Measurements from ENCODE around the gene MAST2. TPM values are rescaled to one million over a fixed set of nuclear protein-coding genes. Genes with fewer than 3 reads are reported as not detected.
"Not testable (repeated sequence)": the region's sequence is repeated elsewhere in the genome, so short reads cannot be mapped to it uniquely, and the experiment has no call there.

Gene MAST2
- polyA plus RNA-seq, 4 donors: 30.0 to 67.3 (median 38.3) TPM

DNA sequence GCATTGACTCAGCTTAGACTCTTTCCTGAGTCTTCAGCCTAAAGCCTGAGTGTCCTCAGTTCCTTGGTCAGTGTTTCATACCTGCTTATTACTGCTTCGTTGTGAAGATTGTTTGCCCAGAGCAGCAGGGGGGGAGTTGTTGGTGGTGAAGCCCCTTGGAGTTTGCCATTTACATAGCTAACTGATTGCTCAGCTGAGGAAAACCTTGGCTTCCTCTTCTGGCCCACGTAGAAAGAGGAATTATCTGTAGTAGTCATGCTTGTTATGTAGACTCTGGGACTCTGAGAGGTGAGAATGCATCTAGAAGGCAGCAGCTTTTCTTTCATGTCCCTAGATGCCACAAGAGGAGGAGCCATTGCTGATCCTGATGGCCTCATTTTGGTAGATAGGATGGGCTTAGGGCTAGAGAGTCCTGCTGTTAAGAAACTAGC lies 125.9 kb downstream of the MAST2 start:
- DNase-seq (ENCODE audit: low read depth in 4 of 4, low spot score in 3 of 4): no peak

DNA sequence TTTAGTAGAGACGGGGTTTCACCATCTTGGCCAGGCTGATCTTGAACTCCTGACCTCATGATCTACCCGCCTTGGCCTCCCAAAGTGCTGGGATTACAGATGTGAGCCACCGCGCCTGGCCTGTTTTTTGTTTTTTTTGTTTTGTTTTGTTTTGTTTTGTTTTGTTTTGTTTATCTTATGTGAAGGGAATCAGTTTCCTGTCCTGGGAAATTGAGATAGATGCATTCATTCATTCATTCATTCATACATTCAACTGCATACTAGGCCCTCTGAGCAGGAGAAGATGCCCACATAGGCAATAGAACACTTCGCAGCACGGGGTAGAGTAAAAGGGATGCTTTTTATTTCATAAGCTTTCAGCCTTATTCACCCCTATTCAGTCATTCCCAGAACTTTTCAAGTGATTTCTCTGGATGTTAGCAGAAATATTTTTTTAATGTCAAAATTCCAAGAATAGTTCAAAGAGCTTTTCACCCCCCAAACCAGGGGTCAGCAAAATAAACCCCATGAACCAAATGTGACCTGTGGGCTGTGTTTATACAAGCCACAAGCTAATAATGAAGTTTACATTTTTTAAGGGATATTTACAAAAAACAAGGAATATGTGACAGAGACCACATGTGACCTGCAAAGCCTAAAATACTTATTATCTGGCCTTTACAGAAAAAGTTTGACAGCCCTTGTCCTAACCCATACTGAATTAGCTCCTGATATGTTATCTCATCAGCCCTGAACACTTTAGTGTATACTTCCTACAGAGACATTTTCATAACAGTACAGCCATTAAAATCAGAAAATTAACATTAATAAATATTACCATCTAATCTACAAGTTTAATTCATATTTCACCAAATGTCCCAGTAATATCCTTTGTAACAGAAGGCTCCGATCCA lies 127.1 kb downstream of the MAST2 start:
- no peak for DNase-seq (ENCODE audit: low read depth in 4 of 4, low spot score in 3 of 4)

DNA sequence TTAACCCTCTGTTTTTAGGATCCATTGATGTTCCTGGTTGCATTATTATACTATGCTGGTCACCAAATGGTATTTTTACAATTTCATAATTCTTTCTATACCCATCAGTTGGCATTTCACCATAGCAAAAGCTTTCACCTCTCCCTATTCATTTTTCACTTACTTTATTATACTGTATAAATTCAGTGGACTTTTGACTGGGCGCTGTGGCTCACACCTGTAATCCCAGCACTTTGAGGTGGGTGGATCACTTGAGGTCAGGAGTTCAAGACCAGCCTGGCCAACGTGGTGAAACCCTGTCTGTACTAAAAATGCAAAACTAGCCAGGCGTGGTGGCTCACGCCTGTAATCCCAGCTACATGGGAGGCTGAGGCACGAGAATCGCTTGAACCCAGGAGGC lies 128.8 kb downstream of the MAST2 start:
- not testable (repeated sequence) for DNase-seq (ENCODE audit: low read depth in 4 of 4, low spot score in 3 of 4)

DNA sequence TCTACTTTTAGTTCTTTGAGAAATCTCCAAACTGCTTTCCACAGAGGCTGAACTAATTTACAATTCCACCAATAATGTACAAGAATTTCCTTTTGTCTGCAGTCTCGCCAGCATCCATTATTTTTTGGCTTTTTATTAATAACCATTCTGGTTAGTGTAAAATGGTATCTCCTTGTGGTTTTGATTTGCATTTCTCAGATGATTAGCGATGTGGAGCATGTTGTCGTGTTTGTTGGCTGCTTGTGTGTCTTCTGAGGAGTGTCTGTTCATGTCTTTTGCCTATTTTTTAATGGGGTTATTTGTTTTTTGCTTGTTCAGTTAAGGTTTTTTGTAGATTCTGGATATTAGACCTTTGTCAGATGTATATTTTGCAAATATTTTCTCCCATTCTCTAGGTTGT lies 131.5 kb downstream of the MAST2 start:
- no peak for DNase-seq (ENCODE audit: low read depth in 4 of 4, low spot score in 3 of 4)

GRCh38 chr1:45938029-45938428 lies 134.6 kb downstream of the MAST2 start:
- DNase-seq (ENCODE audit: low read depth in 4 of 4, low spot score in 3 of 4): no peak

DNA sequence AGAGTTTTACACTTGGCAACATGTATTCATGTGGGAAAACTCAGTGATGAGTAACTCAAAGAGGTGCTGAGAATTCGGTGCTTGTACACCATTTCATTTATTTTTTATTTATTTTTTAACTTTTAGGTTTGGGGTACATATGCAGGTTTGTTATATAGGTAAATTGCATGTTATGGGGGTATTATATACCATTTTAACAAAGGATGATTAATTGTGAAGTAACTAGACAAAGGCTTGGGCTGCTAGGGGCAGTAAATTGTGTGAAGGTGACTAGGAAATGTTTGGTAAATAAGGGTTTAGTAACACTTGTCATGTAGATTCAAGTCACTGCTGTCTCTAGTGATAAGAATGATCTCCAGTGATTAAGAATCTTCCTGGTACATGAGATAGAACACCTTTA lies 139.0 kb downstream of the MAST2 start:
- no peak for DNase-seq (ENCODE audit: low read depth in 4 of 4, low spot score in 3 of 4)

DNA sequence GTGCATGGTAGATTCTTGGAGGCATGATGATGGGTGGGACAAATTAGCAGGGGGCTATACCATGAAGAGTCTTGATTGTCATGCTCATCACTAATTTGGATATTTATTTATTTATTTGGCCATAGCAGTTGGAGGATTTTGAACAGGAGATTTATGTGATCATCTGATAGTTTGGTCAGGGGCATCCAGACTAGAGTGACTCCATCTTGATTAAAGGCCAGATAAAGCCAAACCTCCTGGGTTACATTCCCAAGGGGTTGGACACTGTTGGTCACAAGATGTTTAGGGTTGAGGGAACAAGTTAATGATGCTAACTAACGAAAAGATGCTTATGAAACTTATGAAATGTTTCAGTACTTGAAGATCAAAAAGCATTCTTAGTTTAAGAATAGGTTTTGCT lies 139.8 kb downstream of the MAST2 start:
- DNase-seq (ENCODE audit: low read depth in 4 of 4, low spot score in 3 of 4): no peak

DNA sequence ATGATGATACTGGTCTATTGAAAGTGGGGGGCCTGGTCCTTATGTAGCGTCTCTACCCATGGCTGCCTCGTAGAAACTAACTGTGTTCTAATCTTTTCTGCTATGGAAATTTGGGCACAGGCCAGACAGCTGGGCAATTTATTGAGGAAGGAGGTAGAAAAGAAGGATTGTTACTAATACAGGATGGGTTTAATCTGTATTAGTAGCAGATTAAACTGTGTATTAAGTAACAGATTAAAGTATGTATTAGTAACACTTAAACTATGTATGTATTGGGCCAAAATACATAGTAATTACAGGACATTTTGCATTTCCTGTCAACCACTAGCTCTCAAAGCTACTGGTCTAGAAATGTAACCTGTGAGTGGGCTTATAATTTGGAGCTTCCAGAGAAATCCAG lies 142.0 kb downstream of the MAST2 start:
- no peak for DNase-seq (ENCODE audit: low read depth in 4 of 4, low spot score in 3 of 4)

DNA sequence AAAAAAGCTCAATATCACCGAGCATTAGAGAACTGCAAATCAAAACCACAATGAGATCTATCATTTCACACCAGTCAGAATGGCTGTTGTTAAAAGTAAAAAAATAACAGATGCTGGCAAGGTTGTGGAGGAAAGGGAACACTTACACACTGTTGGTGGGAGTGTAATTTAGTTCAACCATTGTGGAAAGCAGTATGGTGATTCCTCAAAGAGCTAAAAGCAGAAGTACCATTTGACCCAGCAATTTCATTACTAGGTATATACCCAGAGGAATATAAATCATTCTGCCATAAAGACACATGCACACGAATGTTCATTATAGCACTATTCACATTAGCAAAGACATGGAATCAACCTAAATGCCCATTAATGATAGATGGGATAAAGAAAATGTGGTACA lies 146.1 kb downstream of the MAST2 start:
- not testable (repeated sequence) for DNase-seq (ENCODE audit: low read depth in 4 of 4, low spot score in 3 of 4)

GRCh38 chr1:45952072-45952471 lies 148.7 kb downstream of the MAST2 start:
- DNase-seq (ENCODE audit: low read depth in 4 of 4, low spot score in 3 of 4): no peak

- no peak for DNase-seq (ENCODE audit: low read depth in 4 of 4, low spot score in 3 of 4)
Observed at GRCh38 chr1:45953934-45954847, 150.8 kb downstream of the MAST2 start.

DNA sequence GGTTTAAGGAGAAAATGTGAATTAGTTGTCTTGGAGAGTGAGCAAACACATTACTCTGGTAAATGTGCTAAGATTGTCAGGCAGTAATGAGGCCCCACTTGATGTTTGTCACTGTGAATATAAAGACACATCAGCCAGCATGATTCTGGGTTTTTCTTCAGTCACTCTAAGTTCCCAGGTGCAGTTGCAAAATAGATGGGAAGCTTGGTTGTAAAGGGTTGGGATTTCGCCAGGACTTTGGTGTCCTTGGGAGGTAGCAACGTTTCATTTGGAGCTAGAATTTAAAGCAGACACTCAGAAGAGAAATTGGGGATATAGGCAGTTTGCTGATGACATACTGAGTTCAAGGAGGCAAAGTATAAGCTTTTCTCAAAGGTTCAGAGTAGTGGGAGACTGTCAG lies 154.3 kb downstream of the MAST2 start:
- DNase-seq (ENCODE audit: low read depth in 4 of 4, low spot score in 3 of 4): no peak

DNA sequence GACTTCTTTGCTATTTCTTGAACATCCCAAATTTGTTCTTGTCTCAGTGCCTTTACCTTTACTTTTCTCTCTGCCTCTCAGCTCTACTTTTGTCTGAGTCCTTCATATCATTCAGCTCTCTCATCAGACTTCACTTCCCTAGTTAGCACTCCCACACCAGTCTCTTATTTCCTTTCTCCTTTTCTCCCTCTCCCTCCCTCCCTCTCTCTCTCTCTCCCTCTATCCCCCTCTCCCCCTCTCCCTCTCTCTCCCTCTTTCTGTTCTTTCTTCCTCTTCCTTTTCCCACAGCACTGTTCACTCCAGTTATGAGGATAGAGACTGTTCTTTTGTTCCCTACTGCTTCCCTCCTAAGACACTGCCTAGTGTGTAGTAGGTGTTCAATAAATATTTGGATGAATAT lies 154.9 kb downstream of the MAST2 start:
- DNase-seq (ENCODE audit: low read depth in 4 of 4, low spot score in 3 of 4): no peak

- DNase-seq (ENCODE audit: low read depth in 4 of 4, low spot score in 3 of 4): no peak
Observed at GRCh38 chr1:45960930-45961715, 157.7 kb downstream of the MAST2 start.

- DNase-seq (ENCODE audit: low read depth in 4 of 4, low spot score in 3 of 4): not testable (repeated sequence)
Observed at GRCh38 chr1:45961936-45962335, 158.5 kb downstream of the MAST2 start.

- DNase-seq (ENCODE audit: low read depth in 4 of 4, low spot score in 3 of 4): no peak
Observed at GRCh38 chr1:45968941-45969666, 165.7 kb downstream of the MAST2 start.

- no peak for DNase-seq (ENCODE audit: low read depth in 4 of 4, low spot score in 3 of 4)
Observed at GRCh38 chr1:45969866-45970265, 166.5 kb downstream of the MAST2 start.

DNA sequence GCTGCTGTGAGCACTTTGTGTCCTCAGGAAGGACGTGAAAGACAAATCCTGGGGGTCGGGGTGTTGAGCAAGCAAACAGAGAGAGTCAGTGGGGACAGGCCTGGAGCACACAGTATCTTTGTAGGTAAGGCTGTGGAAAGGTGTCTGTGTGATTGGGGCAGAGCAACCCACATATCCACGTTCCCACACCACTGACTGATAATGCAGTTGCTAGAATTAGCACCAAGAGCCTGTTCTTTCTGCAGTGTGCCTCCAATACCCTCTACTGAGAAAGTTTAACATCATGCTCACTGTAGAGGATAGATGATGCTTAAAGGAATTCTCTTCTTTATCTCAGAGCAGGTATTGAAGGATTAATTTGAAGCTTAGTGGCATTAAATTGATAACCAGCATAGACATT lies 167.9 kb downstream of the MAST2 start:
- DNase-seq (ENCODE audit: low read depth in 4 of 4, low spot score in 3 of 4): no peak

GRCh38 chr1:45971922-45972531 lies 168.6 kb downstream of the MAST2 start:
- DNase-seq (ENCODE audit: low read depth in 4 of 4, low spot score in 3 of 4): no peak

GRCh38 chr1:45972621-45973020 lies 169.2 kb downstream of the MAST2 start:
- DNase-seq (ENCODE audit: low read depth in 4 of 4, low spot score in 3 of 4): no peak

Data from left renal pelvis (tissue), 4 donors.